GM19238 (cell line): ENCODE data around the gene MAST3.

Source experiments
- DNase-seq: peaks from one replicate; pipeline ENCODE4 v3.0.0; 2011; ENCODE audit warnings: low spot score; ENCODE audit not compliant: insufficient read length

MAST3 gene

DNA sequence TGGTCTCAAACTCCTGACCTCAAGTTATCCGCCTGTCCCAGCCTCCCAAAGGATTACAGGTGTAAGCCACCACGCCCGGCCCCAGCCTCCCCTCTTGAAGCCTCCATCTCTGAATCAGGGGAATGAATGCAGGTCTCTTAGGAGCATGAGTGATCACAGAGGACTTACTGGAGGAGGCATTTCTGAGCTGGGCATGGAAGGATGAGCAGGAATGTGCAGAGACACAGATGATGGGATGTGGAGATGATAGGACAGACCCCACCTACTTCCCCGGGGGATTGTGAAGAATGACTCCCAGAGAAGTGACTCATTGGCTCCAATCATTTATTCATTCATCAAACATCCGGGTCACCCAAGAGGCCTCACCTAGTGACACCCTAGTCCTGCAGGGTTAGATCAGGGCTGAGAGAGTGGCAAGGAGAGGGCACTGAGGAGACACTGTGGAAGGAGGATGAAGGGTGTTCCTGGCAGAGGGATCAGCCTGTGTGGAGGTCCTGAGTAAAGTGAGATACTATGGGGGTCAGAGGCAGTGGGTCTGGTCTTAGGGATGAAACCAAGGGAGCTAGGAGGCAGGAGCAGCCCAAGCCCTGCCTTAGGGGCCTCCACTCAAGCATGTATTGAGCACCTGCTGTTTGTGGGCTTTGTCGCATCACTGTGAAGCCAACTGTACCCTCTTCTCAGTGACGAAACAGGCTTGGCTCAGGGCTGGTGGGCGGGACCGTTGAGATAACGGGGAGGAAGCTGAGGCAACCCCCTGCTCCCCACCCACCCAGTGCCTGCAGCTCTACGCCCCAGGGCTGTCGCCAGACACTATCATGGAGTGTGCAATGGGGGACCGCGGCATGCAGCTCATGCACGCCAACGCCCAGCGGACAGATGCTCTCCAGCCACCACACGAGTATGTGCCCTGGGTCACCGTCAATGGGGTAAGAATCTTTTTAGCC, 79.1 kb downstream of the MAST3 start:
- no peak for DNase-seq

DNA sequence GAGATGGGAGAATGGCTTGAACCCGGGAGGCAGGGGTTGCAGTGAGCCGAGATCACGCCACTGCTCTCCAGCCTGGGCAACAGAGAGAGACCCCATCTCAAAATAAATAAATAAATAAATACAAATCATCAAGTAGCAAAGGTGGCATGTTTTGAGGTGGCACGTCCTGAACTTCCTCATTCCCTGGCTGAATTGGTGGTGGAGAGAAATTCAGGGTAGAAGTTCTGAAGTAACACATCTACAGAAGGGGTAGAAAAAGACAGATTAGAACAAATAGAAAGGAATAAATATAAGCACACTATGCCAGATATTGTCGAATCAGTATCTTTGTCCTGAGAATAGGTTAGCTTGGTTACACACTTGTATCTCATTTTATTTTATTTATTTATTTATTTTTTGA, 82.4 kb downstream of the MAST3 start:
- no peak for DNase-seq

DNA sequence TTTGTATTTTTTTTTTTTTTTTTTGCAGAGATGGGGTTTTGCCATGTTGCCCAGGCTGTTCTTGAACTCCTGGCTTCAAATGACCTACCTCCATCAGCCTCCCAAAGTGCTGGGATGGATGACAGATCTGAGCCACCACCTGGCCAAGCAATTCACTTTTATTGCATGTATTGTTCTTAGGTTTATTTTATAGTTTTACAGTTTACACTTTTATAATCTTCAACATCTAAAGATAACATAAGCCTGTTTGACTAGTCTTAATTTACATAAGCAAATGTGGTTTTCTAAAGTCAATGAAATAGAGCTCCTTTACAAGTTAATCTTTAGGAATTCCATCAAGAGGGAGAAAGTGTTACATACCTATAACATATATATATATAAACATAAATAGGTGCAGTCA, 86.0 kb downstream of the MAST3 start:
- DNase-seq: no peak

DNA sequence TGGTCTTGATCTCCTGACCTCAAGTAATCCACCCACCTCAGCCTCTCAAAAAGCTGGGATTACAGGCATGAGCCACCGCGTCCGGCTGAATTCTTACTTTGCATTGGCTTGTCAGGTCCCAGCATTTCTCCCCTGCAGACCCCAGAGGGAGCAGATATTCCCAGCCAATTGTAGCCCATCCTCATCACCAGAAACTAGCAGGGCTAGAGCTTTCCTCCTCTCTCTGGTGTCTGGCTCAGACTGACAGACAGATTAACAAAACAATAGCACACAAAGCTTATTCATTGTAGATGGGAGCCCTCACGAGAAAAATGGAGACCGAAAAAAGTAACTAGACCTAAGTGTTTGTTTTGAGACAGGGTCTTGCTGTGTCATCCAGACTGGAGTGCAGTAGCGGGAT, 88.0 kb downstream of the MAST3 start:
- DNase-seq: no peak

DNA sequence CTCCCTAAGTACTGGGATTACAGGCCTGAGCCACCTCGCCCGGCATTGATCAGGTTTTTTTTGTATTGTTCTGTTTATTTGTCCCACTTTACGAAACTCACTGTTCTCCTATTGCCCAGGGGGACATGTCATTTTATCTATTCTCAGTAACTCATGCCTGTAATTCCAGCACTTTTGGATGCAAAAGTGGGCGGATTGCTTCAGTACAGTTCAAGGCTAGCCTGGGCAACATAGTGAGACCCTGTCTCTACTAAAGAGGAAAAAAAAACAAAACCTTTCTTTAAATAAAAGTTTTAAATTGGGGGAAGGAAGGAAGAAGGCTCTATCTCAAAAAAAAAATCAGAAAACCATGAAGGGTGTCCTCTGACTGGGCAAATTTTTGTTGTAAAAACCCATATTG, 92.7 kb downstream of the MAST3 start:
- no peak for DNase-seq

DNA sequence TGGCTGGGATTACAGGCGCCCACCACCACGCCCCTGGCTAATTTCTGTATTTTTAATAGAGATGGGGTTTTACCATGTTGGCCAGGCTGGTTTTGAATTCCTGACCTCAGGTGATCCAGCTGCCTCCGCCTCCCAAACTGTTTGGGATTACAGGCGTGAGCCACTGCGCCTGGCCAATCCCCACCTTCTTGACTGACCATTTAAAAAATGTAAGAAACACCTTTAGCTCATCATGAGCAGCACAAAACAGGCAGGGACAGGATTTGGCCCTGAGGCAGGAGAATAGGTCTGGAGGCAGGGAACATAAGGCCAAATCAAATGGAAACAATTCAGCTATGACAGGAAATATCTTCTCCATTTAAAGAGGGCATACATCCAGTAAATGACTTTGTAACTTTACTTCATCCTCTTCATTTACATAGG, 94.1 kb downstream of the MAST3 start:
- no peak for DNase-seq

DNA sequence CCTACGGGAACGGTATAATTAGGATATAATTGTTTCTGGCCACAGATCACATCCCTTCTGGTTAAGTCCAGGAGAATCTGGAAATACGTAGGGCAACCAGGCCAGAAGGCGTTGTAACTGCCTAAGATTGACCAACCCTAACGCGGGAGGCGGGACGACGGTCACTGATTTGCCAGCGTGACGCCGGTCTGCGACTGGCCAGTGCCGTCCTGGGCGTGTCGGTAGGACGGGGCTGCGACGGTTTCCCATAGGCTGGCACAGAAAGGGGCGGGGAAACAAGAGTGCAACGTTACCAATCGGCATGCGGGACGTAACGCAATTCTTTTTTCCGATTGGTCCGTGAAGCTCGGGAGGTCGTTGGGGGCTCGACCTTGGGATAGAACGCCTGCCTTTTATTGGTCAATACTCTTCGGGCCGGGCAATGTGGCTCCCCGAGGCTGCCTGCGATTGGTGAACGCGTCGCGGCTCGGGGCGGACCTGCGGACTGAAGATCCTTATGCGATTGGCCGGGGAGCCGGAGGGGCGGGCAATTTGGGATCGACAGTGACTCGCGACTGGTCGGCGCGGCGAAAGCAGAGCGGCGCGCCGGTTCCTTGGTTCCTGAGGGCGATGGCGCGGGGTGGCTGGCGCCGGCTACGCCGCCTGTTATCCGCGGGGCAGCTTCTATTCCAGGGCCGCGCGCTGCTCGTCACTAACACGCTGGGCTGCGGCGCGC, 95.3 kb downstream of the MAST3 start, which contains the start of gene MPV17L2:
Gene MPV17L2, plus strand, starts transcription at position 546 of the 715 bp plus-strand sequence. Its CDS starts 64 bp downstream, at position 610.
- peak; percentile 95 for DNase-seq

DNA sequence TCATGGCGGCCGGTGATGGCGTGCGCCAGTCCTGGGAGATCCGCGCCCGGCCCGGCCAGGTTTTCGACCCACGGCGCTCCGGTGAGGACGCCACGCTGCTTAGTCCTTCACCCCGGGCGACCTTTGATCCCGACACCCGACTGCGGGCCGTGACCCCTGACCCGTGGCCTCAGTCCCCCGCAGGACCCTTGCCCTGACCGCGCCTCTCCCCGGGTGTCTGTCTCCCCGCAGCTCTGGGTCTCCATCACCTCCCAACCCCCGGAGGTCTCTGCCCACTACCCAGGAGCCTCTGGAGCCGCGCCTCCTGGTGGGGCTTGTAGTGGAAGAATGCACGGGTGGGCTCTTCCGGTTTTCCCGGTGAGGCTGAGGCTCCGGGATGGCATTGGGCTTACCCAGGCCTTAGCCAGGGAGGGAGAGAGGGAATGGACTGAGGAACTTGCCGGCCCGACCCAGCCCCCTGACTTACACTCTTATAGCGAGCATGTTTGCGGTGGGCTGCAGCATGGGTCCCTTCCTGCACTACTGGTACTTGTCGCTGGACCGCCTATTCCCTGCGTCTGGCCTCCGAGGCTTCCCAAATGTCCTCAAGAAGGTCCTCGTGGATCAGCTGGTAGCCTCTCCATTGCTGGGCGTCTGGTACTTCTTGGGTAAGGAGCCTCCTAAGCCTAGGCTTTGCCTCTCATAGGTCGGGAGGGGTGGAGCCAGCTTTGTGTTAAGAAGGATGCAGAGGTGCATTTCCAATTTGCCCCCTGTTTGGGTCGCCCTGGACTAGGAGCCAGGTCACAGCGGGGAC, 96.0 kb downstream of the MAST3 start:
- DNase-seq: no peak

DNA sequence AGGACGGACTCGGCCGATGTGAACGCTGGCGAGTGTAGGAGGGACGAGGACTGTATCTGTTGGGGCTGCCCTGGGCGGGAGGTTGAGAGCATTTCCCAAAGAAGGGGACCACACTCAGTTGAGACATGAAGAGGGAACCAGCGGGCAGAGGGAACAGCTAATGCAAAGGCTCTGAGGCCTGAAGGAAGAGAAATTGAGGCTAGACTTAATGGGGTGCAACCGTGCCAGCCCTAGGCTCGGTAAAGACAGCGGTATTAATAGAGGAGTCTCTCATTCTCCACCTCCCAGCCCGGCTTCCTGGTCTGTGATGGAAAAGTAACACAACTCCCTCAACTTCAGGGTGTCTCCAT, 96.6 kb downstream of the MAST3 start:
- DNase-seq: no peak

DNA sequence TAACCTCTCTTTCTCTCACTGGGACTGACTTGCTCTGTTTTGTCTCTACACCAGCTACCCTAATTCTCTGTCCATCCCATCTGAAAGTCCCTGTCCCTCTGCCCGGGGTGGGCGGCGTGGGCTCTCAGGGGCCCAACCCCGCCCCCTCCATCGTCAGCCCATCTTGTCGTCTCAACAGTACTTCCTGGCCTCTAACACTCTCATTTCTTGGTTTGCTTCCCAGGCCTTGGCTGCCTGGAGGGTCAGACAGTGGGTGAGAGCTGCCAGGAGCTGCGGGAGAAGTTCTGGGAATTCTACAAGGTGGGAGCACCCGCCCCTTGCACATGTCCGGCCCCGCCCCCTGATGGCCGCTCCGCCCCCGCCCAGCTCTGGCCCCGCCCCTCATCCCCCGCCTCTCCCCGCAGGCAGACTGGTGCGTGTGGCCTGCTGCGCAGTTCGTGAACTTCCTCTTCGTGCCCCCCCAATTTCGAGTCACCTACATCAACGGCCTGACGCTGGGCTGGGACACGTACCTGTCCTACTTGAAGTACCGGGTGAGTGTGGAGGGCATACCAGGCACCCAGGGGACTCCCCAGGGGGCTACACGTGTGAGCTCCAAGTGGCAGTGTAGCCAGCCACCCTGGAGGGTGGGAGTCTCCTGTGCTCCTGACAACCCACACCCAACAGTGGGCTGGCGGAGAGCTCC, 97.1 kb downstream of the MAST3 start:
- no peak for DNase-seq

DNA sequence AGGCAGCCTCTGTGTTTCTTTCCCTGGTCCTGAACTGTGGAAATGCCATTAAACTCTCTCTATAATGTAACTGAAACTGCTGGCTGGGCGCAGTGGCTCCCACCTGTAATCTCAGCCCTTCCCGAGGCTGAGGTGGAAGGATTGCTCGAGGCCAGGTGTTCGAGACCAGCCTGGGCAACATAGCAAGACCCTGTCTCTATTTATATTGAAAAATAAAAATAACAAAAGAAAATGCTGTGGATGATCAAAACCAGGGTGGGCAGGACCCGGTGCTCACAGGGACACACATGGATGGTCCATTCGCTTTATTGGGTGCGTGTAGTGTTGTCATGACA, 98.9 kb downstream of the MAST3 start:
- no peak for DNase-seq

DNA sequence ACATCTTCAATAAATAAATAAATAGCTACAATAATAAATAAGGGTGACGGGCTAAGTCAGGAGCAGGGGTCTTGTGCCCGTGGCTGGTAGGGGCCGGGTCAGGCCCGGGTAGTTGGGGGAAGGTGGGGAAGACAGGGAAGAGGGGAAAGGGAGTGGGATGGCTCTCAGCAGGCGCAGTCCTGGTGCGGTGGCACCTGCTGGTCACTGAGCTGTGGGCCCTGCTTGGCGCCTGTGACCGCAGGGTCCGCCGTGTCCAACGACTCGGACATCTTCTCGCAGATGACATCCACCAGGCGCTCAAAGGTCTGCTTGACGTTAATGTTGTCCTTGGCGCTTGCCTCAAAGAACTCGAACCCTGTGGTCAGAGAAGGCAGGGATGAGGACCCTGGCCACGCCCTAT, 99.7 kb downstream of the MAST3 start:
- DNase-seq: no peak

DNA sequence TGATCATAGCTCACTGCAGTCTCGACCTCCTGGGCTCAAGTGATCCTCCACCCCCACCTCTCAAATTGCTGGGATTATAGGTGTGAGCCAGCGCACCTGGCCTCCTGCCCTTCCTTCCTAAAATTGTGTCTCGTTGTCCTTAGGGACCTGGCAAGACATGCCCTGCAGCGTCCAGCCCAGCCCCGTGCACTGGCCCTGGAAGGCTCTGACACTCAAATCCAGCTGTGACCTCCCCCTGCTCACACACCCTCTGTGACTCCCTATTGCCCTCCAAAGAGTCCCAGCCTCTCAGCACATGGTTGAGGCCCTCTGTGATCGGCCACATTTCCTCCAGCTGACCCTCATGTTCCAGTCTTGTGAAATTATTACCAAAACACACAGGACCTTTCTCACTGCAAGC, 100.4 kb downstream of the MAST3 start:
- DNase-seq: no peak

DNA sequence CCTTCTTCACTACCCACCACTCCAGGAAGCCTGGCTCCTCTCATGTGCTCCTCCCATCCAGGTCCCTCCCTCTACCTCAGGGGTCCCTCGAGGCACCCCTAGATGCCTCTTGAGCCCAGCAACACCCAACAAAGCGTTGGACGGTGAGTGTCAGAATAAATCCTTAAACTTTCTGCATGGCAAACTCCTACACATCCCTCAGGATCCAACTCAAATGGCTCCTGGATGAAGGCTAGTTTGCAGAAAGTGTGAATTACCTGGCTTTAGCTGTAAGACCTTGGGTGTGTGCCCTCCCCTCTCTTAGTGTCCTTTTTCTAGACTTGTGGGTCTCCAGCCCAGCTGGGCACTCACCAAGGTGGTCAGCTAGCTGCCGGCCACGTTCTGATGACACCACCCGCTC, 100.8 kb downstream of the MAST3 start:
- no peak for DNase-seq
